GM18868 (cell line): Measurements from ENCODE around the gene MED25.
"Not testable (repeated sequence)": the region's sequence is repeated elsewhere in the genome, so short reads cannot be mapped to it uniquely, and the experiment has no call there.

Source experiments
- ATAC-seq: cut with Tn5 transposase; IDR thresholded peaks from one replicate; pipeline ENCODE4 v1.9.1; 2021; ENCODE audit warnings: mild to moderate bottlenecking, moderate library complexity; ENCODE audit not compliant: unreplicated experiment

MED25 gene

GRCh38 chr19:49814010-49814409, 4.1 kb upstream of the MED25 start:
- ATAC-seq: no peak

GRCh38 chr19:49816590-49816989, 1.5 kb upstream of the MED25 start:
- no peak for ATAC-seq

- no peak for ATAC-seq
Observed at GRCh38 chr19:49818649-49819370, 721 bp downstream of the MED25 start.

DNA sequence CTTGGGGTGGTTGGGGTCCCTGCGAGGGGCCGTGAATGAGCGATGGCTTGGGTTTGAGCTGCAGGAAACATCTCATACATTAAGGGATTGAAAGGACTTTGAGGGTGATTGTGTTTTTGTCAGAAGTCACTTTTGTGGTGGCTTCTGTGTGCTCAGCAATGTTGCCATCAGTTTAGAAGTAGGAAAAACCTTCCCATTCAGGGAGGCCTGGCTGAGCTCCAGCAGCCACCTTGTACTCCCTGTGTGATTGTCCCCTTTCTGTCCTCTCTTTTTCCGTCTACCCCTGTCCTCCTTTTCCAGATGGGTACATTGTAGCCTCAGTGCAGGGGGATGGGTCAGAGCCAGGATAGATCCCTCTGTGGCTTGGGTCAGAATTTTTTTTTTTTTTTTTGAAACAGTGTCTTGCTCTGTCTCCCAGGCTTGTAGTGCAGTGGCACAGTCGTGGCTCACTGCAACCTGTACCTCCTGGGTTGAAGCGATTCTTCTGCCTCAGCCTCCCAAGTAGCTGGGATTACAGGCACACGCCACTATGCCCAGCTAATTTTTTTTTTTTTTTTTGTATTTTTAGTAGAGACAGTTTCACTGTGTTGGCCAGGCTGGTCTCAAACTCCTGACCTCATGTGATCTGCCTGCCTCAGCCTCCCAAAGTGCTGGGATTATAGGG, 1.5 kb downstream of the MED25 start:
- ATAC-seq: not testable (repeated sequence)

DNA sequence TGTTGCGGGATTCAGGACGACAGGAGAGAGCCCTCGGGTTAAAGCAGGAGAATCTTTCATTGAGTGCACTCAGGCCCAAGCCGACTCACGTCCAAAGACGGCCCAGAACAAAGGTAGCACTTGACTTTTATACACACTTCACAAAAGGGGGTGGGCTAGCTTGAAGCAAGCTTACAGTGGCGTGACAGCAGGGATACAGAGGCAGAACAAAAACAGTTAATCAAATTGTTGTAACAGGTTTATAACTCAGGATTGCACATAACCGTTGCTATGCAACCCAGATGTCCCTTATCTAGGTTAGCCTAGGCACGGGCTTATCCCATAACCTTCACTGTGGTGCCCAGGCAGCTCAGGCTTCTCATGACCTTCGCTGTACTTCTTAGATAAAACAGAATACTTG, 2.0 kb downstream of the MED25 start:
- no peak for ATAC-seq

- no peak for ATAC-seq
Observed at GRCh38 chr19:49823472-49823871, 5.4 kb downstream of the MED25 start.

DNA sequence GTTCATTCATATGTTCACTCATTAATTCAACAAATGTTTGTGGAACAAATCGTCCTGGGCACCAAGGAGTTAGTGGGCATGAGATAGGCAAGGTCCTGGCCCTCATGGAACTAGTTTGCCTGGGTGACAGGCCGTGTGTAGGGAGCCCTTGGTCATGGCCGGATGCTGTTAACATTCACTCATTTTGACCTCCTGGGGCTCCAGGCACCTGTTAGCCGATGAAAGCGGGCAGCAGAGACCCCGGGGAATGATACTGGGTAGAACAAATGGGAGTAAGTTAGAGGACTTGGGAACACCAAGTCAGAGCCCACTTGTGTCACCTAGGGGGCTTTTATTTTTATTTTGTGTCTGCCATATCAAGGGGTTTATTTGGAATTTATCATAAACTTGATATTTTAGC, 6.6 kb downstream of the MED25 start:
- no peak for ATAC-seq

DNA sequence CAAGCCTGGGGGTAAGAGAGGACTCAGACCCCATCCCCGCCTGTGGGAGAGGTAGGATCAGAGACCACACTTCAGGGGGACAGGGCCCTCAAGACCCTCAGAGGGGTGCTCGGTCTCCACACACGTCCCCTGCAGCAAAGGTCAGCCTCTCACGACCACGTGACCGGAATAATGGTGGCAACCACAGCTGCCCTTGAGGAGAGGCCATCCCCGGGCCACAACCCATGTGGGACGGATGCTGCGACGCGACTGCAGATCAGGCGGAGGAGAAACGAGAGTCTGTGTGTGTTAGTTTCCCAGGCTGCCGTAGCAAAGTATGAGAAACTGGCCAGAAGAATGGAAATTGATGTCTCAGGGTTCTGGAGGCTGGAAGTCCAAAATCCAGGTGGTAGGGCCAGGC, 8.9 kb downstream of the MED25 start:
- ATAC-seq: no peak

DNA sequence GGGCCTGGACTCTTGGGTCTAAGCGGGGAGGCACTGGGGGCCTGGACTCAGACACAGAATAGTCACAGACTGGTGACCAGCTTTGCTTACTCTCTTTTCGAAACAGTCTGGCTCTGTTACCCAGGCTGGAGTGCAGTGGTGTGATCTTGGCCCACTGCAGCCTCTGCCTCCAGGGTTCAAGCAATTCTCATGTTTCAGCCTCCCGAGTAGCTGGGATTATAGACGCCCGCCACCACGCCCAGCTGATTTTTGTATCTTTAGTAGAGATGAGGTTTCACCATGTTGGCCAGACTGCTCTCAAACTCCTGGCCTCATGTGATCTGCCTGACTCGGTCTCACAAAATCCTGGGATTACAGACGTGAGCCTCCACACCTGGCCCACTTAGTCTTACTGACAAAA, 11.1 kb downstream of the MED25 start:
- no peak for ATAC-seq

- ATAC-seq: no peak
Observed at GRCh38 chr19:49829721-49830120, 11.6 kb downstream of the MED25 start.

- ATAC-seq: no peak
Observed at GRCh38 chr19:49830766-49831165, 12.7 kb downstream of the MED25 start.

- ATAC-seq: no peak
Observed at GRCh38 chr19:49831592-49831991, 13.5 kb downstream of the MED25 start.

DNA sequence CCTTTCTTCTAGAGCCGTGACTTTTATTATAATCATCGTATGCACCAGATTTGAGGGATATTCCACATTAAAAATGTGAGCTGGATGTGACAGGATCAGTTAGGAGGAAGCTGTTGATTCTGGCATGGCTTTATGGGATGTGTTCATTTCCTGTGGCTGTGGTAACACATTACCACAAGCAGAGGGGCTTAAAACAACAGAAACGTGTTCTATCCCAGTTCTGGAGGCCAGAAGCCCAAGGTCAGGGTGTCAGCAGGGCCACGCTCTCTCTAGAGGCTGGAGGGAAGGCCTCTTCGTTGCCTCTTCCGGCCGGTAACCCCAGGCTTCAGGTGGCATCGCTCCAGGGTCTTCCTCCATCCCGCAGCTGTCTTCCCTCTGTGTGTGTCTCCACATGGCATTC, 14.5 kb downstream of the MED25 start:
- ATAC-seq: no peak

GRCh38 chr19:49833599-49833998, 15.5 kb downstream of the MED25 start:
- no peak for ATAC-seq

- ATAC-seq: no peak
Observed at GRCh38 chr19:49835562-49835961, 17.5 kb downstream of the MED25 start.

GRCh38 chr19:49836176-49837008, 18.3 kb downstream of the MED25 start:
- ATAC-seq: no peak

DNA sequence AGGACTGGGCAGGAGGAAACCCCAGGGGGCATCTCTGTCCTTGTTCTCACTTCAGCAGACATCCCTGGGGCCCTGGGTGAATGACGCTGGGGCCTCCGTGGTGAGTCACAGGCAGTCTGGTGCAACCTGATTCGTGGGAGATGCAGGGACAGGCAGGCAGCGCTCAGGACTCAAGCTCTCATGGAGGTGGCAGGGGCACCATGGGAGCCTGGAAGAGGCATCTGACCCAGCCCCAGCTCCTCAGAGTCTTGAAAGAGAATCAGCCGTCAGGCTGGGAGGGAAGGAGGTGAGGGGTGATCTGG, 18.9 kb downstream of the MED25 start:
- no peak for ATAC-seq

DNA sequence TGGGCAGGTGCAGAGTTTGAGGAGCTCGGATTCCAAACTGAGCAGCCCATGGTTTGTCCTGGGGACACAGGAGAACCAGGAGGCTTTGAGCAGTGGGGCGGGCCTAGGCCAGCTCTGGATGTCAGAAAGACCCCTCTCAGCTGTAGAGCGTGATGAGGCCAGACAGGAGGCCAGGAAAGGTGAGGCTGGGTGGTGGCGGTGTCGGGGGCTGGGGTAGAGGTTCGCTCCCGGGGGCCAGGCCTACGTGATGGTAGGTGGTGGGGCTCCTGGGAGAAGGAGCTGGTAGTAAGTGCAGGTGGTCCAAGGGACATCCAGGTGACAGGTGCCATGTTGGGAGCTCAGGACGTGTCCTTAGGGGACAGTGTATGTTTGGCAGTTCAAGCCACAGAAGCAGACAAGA, 19.3 kb downstream of the MED25 start:
- no peak for ATAC-seq

DNA sequence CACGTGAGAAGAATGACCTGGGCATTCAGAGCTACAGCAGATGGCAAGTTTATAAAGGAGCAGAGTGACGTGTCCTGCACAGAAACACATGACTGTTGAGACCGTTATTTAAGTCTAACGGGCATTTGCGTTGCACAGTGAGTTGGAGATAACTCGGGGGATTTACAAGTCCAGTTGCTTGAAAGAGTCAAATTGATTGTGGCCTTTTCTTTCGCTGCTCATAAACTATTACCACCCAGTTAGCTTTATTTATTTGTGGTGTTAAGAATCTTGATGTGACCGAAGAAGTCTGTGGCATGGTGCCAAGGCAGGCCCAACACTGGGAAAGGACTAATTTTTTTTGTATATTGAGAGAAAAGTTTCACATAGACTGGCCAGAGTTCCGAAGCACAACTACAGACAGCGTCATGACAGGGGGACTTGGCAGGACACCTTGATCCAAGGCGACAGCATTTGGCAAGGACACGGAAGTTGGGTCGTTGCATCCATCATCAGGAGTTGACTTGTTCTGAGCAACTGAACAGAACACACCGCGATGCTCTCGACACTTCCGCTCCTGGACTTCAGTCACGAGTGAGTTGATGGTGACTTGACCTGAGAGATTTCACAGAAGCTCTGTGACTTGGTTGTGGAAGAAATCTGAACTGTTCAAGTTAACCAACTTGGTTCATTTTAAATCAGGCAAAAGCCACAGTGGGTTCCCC, 20.9 kb downstream of the MED25 start:
- ATAC-seq: no peak

GRCh38 chr19:49839713-49840112, 21.6 kb downstream of the MED25 start:
- no peak for ATAC-seq

DNA sequence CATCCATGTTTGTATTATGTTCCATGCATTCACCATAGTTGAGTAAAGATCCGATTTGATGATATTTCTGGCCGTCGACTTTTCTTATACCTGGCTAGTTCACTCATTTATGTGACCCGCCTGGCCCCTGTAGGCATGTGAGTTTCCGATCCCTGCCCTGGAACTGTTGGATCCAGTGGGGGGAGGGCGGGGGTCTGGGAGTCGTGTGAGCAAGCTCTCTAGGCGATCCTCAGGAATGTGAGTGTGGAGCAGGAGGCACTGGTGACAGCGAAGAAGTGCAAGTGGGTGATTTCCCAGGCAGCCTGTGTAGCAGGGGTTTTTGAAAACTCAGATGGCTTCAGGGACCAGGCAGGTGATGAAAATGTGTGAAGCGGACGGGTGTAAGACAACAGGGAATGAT, 22.2 kb downstream of the MED25 start:
- no peak for ATAC-seq
